ENCODE data around the gene ARID1B. TPM values are rescaled to one million over a fixed set of nuclear protein-coding genes. Genes with fewer than 3 reads are reported as not detected.

ARID1B gene
- total RNA-seq, 1 donor from 2014 or later = 59.3 TPM

DNA sequence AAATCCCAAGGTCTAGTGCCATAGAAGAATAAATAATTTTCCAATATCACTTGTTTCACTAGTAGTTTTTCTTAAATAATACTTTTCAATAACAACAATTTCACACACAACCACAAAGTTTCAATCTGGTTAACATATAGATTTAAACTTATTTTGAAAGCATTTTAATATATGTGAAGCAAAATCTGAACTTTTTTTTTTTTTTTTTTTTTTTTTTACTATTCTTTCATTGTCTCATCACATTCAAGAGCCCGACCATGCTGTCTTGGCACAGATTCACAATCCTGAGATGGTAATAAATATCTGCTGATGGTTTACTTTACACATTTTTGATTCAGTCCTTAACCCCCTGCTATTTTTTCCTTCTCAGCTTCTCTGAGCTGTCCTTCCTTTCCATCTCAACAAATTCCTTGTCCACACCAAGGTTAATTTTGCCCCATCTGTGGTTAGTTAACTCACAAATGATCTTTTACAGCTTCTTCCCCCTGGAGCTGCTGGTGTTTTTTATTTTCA lies 283.3 kb downstream of the ARID1B start:
- no peak overlapping the region for H3K27ac Mint-ChIP-seq (ENCODE audit: unreplicated experiment)
- H3K9me3 Mint-ChIP-seq (ENCODE audit: low read depth) = no peaks in the 10 kb centered on the region

DNA sequence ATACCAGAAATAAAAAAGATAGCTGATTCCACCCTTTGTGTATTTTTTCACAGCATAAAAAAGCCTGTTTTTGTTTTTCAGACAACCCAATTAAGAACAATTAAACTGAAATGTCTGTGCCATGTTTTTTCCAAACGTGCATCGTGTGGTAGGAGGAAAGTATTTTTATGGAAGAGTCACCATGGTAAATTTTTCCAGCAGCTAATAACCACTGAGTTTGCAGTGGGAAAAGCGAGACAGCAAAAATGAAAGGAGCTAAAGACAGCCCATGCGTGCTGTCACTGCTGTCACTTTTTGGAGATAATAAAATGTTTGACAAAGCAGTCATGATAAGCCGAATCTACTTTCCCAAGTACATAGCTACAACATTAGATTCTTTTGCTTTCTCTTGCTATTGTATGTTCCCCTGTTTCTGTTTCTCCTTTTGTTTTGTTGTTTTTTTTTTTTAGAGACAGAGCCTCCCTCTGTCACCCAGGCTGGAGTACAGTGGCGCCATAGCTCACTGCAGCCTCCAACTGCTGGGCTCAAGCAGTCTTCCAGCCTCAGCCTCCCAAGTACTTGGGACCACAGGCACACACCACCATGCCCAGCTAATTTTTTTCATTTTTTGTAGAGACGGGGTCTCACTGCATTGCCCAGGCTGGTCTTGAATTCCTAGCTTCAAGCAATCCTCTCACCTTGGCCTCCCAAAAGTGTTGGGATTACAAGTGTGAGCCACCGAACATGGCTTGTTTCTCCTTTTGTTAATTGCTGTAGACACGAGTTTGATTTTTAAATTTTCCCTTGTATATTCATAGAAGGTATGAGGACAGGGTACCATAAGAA lies 284.8 kb downstream of the ARID1B start:
- TF ChIP-seq, protein P1, sequence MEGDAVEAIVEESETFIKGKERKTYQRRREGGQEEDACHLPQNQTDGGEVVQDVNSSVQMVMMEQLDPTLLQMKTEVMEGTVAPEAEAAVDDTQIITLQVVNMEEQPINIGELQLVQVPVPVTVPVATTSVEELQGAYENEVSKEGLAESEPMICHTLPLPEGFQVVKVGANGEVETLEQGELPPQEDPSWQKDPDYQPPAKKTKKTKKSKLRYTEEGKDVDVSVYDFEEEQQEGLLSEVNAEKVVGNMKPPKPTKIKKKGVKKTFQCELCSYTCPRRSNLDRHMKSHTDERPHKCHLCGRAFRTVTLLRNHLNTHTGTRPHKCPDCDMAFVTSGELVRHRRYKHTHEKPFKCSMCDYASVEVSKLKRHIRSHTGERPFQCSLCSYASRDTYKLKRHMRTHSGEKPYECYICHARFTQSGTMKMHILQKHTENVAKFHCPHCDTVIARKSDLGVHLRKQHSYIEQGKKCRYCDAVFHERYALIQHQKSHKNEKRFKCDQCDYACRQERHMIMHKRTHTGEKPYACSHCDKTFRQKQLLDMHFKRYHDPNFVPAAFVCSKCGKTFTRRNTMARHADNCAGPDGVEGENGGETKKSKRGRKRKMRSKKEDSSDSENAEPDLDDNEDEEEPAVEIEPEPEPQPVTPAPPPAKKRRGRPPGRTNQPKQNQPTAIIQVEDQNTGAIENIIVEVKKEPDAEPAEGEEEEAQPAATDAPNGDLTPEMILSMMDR (IDR thresholded peaks at IDR 0.05) = no peak
- no peak for DNase-seq (ENCODE audit: low spot score)
- no peak overlapping the region for H3K4me3 Mint-ChIP-seq (ENCODE audit: unreplicated experiment)
- no peaks in the 10 kb centered on the region for H3K27me3 Mint-ChIP-seq (ENCODE audit: low read depth)
- no peak overlapping the region for H3K27ac Mint-ChIP-seq (ENCODE audit: unreplicated experiment)
- H3K36me3 Mint-ChIP-seq (ENCODE audit: low read depth) = no peaks in the 10 kb centered on the region
- no peaks in the 10 kb centered on the region for H3K9me3 Mint-ChIP-seq (ENCODE audit: low read depth)
- peaks cover 28% of the 10 kb centered on the region for H3K4me1 Mint-ChIP-seq (ENCODE audit: low read depth)

More for the DNA sequence above, 283.3 kb downstream of the ARID1B start:
- H3K4me3 Mint-ChIP-seq (ENCODE audit: unreplicated experiment) = no peak overlapping the region
- no peaks in the 10 kb centered on the region for H3K36me3 Mint-ChIP-seq (ENCODE audit: low read depth)
- DNase-seq (ENCODE audit: low spot score) = no peak
- peaks cover 25% of the 10 kb centered on the region for H3K4me1 Mint-ChIP-seq (ENCODE audit: low read depth)
- H3K27me3 Mint-ChIP-seq (ENCODE audit: low read depth) = no peaks in the 10 kb centered on the region
- TF ChIP-seq, protein P1 (IDR thresholded peaks at IDR 0.05) = no peak

DNA sequence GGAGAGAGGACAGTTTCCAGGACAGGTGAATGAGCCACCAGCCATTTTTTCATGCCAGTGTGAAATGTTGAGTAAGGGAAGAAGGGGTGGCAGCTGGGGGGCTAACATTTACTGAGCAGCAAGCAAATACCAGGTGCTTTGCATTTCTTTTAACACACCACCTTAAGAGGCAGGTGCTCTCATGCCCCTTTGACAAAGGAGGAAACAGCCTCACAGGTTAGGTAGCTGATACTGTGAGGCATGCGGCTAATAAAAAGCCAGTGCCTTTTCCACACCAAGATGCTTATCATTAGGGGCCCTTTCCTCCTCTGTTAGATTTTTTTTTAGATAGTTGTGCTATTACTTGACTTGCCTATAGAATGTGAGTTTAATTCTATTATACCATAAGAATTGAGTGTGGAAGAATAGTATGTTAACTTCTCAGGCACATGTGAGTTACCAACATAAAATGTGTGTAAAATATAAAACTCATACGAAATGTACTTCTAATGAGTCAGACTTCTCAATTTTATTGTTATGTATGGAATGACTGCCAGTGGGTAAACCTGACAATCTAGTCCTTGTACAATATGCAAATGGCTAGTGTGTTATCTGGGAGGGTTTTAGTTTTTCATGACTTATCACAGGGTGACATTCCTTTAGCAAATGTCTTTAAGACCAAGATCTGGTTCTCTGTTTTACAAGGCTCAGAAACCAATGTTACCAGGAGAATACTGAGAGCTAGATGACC lies 286.2 kb downstream of the ARID1B start:
- DNase-seq (ENCODE audit: low spot score) = no peak
- no peaks in the 10 kb centered on the region for H3K27me3 Mint-ChIP-seq (ENCODE audit: low read depth)
- TF ChIP-seq, protein P1 (IDR thresholded peaks at IDR 0.05) = no peak
- H3K9me3 Mint-ChIP-seq (ENCODE audit: low read depth) = no peaks in the 10 kb centered on the region
- no peak overlapping the region for H3K27ac Mint-ChIP-seq (ENCODE audit: unreplicated experiment)
- no peaks in the 10 kb centered on the region for H3K36me3 Mint-ChIP-seq (ENCODE audit: low read depth)
- H3K4me1 Mint-ChIP-seq (ENCODE audit: low read depth) = peaks cover 38% of the 10 kb centered on the region
- no peak overlapping the region for H3K4me3 Mint-ChIP-seq (ENCODE audit: unreplicated experiment)

DNA sequence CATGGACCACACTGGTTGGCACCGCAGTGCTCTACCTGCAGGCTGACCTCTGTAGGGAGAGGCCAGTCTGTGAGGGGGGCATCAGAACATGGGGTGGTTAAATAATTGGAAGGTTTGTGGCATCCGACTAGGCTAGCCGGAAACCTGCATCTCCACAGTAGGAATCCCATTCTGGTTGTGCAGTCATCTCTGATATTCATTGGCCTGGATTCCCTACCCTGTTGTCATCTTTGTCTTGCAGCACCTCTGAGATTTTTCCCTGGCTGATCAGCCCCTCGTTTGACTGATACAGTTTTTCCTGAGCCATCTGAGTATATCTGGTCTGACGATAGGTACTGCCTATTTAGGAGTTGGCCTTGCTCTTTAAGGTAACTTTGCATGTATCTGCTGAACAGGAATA lies 286.7 kb downstream of the ARID1B start:
- DNase-seq (ENCODE audit: low spot score) = no peak
- Mint-ChIP-seq H3K4me1 (ENCODE audit: low read depth) (peaks cover 43% of the 10 kb centered on the region), H3K27me3 (ENCODE audit: low read depth) (no peaks in the 10 kb centered on the region), H3K36me3 (ENCODE audit: low read depth) (no peaks in the 10 kb centered on the region), H3K27ac (ENCODE audit: unreplicated experiment) (no peak overlapping the region), H3K9me3 (ENCODE audit: low read depth) (no peaks in the 10 kb centered on the region), H3K4me3 (ENCODE audit: unreplicated experiment) (no peak overlapping the region)
- TF ChIP-seq, protein P1 (IDR thresholded peaks at IDR 0.05) = no peak

DNA sequence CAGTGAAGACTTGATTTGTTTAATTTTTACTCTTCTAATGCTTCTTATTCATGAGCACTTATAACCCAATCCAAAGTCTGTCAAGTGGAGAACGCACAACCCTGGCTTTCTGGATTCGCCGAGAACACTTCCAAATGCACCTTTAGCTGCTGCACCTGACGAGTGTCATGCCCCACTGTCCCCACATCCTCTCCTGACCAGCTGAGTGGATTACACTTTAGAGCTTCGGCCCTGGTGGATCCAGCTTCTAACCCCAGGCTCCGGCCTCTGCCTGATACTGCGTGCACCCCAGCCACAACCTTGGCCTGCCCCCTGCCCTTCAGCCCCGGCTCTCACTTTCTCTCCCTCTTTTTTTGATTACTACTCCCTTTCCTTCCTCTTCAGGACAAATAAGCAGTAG lies 287.3 kb downstream of the ARID1B start:
- no peaks in the 10 kb centered on the region for H3K36me3 Mint-ChIP-seq (ENCODE audit: low read depth)

More for the DNA sequence above, 287.3 kb downstream of the ARID1B start:
- peaks cover 45% of the 10 kb centered on the region for H3K4me1 Mint-ChIP-seq (ENCODE audit: low read depth)
- no peaks in the 10 kb centered on the region for H3K9me3 Mint-ChIP-seq (ENCODE audit: low read depth)
- H3K27me3 Mint-ChIP-seq (ENCODE audit: low read depth) = no peaks in the 10 kb centered on the region
- H3K4me3 Mint-ChIP-seq (ENCODE audit: unreplicated experiment) = no peak overlapping the region
- H3K27ac Mint-ChIP-seq (ENCODE audit: unreplicated experiment) = no peak overlapping the region
- no peak for DNase-seq (ENCODE audit: low spot score)
- TF ChIP-seq, protein P1 (IDR thresholded peaks at IDR 0.05) = no peak

Measured in chondrocyte (in vitro differentiated cells).